B cell (primary cell): Measurements from ENCODE around the gene ARHGAP22. TPM values are rescaled to one million over a fixed set of nuclear protein-coding genes. Genes with fewer than 3 reads are reported as not detected.

Source experiments
- ATAC-seq: fragments of 200-7000 bp; cut with Tn5 transposase; one replicate; pipeline ENCODE4 v1.10.0; 2021; ENCODE audit warnings: low read depth, mild to moderate bottlenecking, moderate number of reproducible peaks, moderate library complexity
- CTCF ChIA-PET: fragments of 350-600 bp; sonication (Branson Sonifier 250); formaldehyde crosslinking; loops from one replicate; lab custom pipeline; 2021; ENCODE audit warnings: antibody characterized with exemption, inconsistent platforms; lab: Charles Lee
- POLR2A ChIA-PET: fragments of 350-600 bp; sonication (Branson Sonifier 250); formaldehyde crosslinking; loops from one replicate; lab custom pipeline; 2021; ENCODE audit warnings: antibody characterized with exemption; lab: Charles Lee
- DNase-seq: peaks from one replicate; pipeline ENCODE4 v3.0.0; 2013
- H2AFZ ChIP-seq: 2 replicates; pipeline ENCODE4 v1.6.1; 2012; ENCODE audit warnings: mild to moderate bottlenecking, low read depth, low read length; ENCODE audit not compliant: insufficient read depth, poor library complexity, severe bottlenecking
- H3K27ac ChIP-seq, 2 donors: 1 replicate in 1 of 2; 2 replicates in 1 of 2; pipeline ENCODE4 v1.5.1; 2012 to 2013; ENCODE audit warnings: low read length in 2 of 2, mild to moderate bottlenecking in 2 of 2, moderate library complexity in 1 of 2
- H3K27me3 ChIP-seq, 4 experiments: fragments of 200-600 bp in 1 of 4; sonication (generic) in 1 of 4; replicated peaks in 1 of 4; 1 replicate in 2 of 4; 2 replicates in 2 of 4; pipeline versions ENCODE4 v1.6.1 to v1.7.0; 2013 to 2016; ENCODE audit warnings: low read length in 3 of 4, mild to moderate bottlenecking in 2 of 4, mixed read lengths in 1 of 4, moderate library complexity in 1 of 4; ENCODE audit not compliant: insufficient read depth in 4 of 4, control insufficient read depth in 3 of 4; ENCODE audit errors: control extremely low read depth in 1 of 4
- H3K36me3 ChIP-seq, 2 experiments: replicated peaks in 1 of 2; 1 replicate in 1 of 2; 2 replicates in 1 of 2; pipeline versions ENCODE4 v1.6.1 to v1.7.1; 2013; ENCODE audit warnings: low read length in 1 of 2; ENCODE audit not compliant: insufficient read depth in 2 of 2, control insufficient read depth in 1 of 2; ENCODE audit errors: control extremely low read depth in 1 of 2, extremely low read depth in 1 of 2
- H3K4me1 ChIP-seq, 2 donors: fragments of 200-600 bp in 1 of 2; sonication (generic) in 1 of 2; 1 replicate in 1 of 2; 2 replicates in 1 of 2; pipeline versions ENCODE4 v1.5.1 to v1.6.1; 2013 to 2017; ENCODE audit warnings: low read length in 2 of 2; ENCODE audit not compliant: control insufficient read depth in 2 of 2, insufficient read depth in 2 of 2
- H3K4me2 ChIP-seq: replicated peaks from 2 replicates; pipeline ENCODE3; 2012; ENCODE audit warnings: mild to moderate bottlenecking, low read depth, low read length; ENCODE audit not compliant: poor library complexity, severe bottlenecking
- H3K4me3 ChIP-seq, 5 experiments: fragments of 200-600 bp in 1 of 5; sonication (generic) in 1 of 5; 1 replicate in 3 of 5; 2 replicates in 2 of 5; pipeline versions ENCODE4 v1.5.1 to v1.7.0; 2011 to 2016; ENCODE audit warnings: low read length in 4 of 5, mild to moderate bottlenecking in 4 of 5, low read depth in 2 of 5, control low read depth in 1 of 5, moderate library complexity in 1 of 5; ENCODE audit not compliant: insufficient read depth in 1 of 5; ENCODE audit errors: control extremely low read depth in 1 of 5, extremely low read depth in 1 of 5
- H3K79me2 ChIP-seq: fragments of 200-600 bp; sonication (generic); one replicate; pipeline ENCODE4 v1.6.0; 2016; ENCODE audit warnings: low read length; ENCODE audit not compliant: control insufficient read depth, insufficient read depth
- H3K9ac ChIP-seq: fragments of 200-600 bp; sonication (generic); 2 replicates; pipeline ENCODE4 v1.6.1; 2017; ENCODE audit warnings: mild to moderate bottlenecking, low read length, moderate library complexity
- H3K9me3 ChIP-seq, 3 donors: one replicate each; pipeline versions ENCODE4 v1.6.1 to v1.7.1; 2013; ENCODE audit warnings: low read length in 2 of 3; ENCODE audit not compliant: control insufficient read depth in 2 of 3, insufficient read depth in 1 of 3; ENCODE audit errors: control extremely low read depth in 1 of 3
- H4K20me1 ChIP-seq: 2 replicates; pipeline ENCODE4 v1.6.0; 2012; ENCODE audit warnings: mild to moderate bottlenecking, low read length; ENCODE audit not compliant: insufficient read depth, control insufficient read depth, poor library complexity, severe bottlenecking
- H3K27ac Mint-ChIP-seq: one replicate; pipeline ENCODE4 v1.8.0; 2021; ENCODE audit warnings: mixed read lengths
- H3K27me3 Mint-ChIP-seq: one replicate; pipeline ENCODE4 v1.8.0; 2021; ENCODE audit warnings: mixed read lengths
- H3K4me1 Mint-ChIP-seq: one replicate; pipeline ENCODE4 v1.8.0; 2021; ENCODE audit warnings: mixed read lengths
- H3K4me3 Mint-ChIP-seq: one replicate; pipeline ENCODE4 v1.8.0; 2021; ENCODE audit warnings: mixed read lengths
- H3K9me3 Mint-ChIP-seq: one replicate; pipeline ENCODE4 v1.8.0; 2022; ENCODE audit warnings: mixed read lengths; ENCODE audit not compliant: insufficient read depth
- EZH2 ChIP-seq: IDR thresholded peaks from 2 replicates; pipeline ENCODE4 v1.6.1; 2012; ENCODE audit warnings: borderline replicate concordance, low read depth, mild to moderate bottlenecking, moderate library complexity, low read length; ENCODE audit not compliant: insufficient read depth, poor library complexity, severe bottlenecking
- WGBS: methylation state at CpG from one replicate; pipeline ENCODE4 v1.1.5; 2013; ENCODE audit warnings: missing lambda C conversion rate; ENCODE audit not compliant: insufficient coverage; 5-methylcytosine and 5-hydroxymethylcytosine counted together
- intact Hi-C: fragments of 100-400 bp; cut with micrococcal nuclease; formaldehyde crosslinking; loops from one replicate; pipeline ENCODE4 v1.10.0; 2022
- polyA plus RNA-seq: library from polyadenylated mRNA; depleted of rRNA; stranded (reverse); fragments of >200 nt; gene quantifications from 2 replicates; pipeline ENCODE4 v1.2.3, GENCODE V29; 2012
- total RNA-seq, 2 donors: library from RNA; stranded (reverse); fragments of 120-200 nt in 1 of 2; gene quantifications; 1 replicate in 1 of 2; 2 replicates in 1 of 2; pipeline versions ENCODE4 v1.2.3 to v1.2.4, GENCODE V29; 2013 to 2022
- TF ChIP-seq, protein P1 (sequence below): fragments of 200-600 bp; IDR thresholded peaks from one replicate; pipeline ENCODE4 v1.8.0; 2022; ENCODE audit warnings: antibody characterized with exemption, mild to moderate bottlenecking

Gene ARHGAP22
- total and polyA plus RNA-seq, 2 donors (not counting 1 experiment from before 2014, with no cell fraction given), result 1.9 to 2.0 TPM

DNA sequence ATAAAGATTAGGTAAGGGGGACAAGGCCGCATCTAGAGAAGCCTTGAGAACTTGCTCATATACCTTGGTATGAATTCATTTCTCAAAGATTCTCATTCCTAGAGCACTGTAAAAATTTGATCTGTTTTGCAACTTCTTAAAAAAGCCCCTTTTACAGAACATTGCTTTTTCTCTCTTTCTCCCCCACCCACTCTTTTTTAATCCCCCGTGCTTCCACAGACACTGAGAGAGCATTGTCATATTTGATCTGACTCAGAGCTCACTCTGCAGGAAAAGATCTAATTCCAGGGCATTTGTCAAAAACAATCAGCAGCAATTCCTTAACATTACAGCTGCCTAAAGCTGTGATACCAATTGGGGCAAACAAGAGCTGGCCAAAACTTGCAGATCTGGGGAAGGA is 92.0 kb downstream of the ARHGAP22 start:
- peaks cover 0 to 3% (median 0%) of the 10 kb centered on the region in 4 experiments for H3K27me3 ChIP-seq
- H3K36me3 ChIP-seq, result no peaks in the 10 kb centered on the region
- intact Hi-C loops, result no loop called here
- ChIA-PET POLR2A (no interaction called here), CTCF (no interaction called here)
- Mint-ChIP-seq H3K4me1 (peaks cover 19% of the 10 kb centered on the region), H3K4me3 (no peak overlapping the region), H3K9me3 (peaks cover 2% of the 10 kb centered on the region), H3K27ac (no peak overlapping the region), H3K27me3 (no peaks in the 10 kb centered on the region)
- no peak overlapping the region for H3K4me2 ChIP-seq
- no peaks in the 10 kb centered on the region for H4K20me1 ChIP-seq
- no peaks in the 10 kb centered on the region for H3K79me2 ChIP-seq
- WGBS, result 50% methylated on average over 1 of the region's 2 CpGs
- DNase-seq (no peak), ATAC-seq (no peak)
- H2AFZ ChIP-seq, result no peak overlapping the region
- no peak overlapping the region for H3K4me3 ChIP-seq
- TF ChIP-seq, protein P1, sequence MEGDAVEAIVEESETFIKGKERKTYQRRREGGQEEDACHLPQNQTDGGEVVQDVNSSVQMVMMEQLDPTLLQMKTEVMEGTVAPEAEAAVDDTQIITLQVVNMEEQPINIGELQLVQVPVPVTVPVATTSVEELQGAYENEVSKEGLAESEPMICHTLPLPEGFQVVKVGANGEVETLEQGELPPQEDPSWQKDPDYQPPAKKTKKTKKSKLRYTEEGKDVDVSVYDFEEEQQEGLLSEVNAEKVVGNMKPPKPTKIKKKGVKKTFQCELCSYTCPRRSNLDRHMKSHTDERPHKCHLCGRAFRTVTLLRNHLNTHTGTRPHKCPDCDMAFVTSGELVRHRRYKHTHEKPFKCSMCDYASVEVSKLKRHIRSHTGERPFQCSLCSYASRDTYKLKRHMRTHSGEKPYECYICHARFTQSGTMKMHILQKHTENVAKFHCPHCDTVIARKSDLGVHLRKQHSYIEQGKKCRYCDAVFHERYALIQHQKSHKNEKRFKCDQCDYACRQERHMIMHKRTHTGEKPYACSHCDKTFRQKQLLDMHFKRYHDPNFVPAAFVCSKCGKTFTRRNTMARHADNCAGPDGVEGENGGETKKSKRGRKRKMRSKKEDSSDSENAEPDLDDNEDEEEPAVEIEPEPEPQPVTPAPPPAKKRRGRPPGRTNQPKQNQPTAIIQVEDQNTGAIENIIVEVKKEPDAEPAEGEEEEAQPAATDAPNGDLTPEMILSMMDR, result no peak
- no peak for TF ChIP-seq EZH2
- H3K4me1 ChIP-seq, result peaks cover 13 to 16% of the 10 kb centered on the region in 2 donors
- no peak overlapping the region for H3K27ac ChIP-seq
- no peak overlapping the region for H3K9ac ChIP-seq
- peaks cover 0 to 12% (median 7%) of the 10 kb centered on the region in 3 donors for H3K9me3 ChIP-seq

DNA sequence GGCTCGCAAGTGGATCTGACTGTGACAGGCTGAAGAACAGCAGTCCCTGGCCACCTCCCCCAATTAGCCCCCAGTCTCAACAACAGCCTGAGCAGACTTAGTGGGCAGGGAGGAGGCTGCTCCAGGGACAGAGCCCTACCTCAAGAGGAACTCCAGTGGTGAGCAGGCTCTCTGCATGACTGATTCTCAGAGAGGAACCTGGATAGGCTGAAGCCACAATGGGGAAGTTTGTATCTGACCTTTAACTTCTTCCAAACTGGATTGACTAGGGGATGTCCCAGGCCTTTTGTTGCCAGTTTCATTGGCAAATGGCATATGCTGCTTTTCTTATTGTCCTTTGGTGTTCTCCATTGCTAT is 93.0 kb downstream of the ARHGAP22 start:
- no peak overlapping the region for H3K9ac ChIP-seq
- no peaks in the 10 kb centered on the region for H3K36me3 ChIP-seq
- H3K4me2 ChIP-seq, result no peak overlapping the region
- Mint-ChIP-seq H3K27ac (no peak overlapping the region), H3K4me3 (no peak overlapping the region), H3K27me3 (no peaks in the 10 kb centered on the region), H3K4me1 (peaks cover 13% of the 10 kb centered on the region), H3K9me3 (peaks cover 2% of the 10 kb centered on the region)
- WGBS, result no CpG with 5 or more reads among the region's 1 CpG
- intact Hi-C loops, result no loop called here
- H3K4me1 ChIP-seq, result peaks cover 8 to 11% of the 10 kb centered on the region in 2 donors
- peaks cover 0 to 12% (median 3%) of the 10 kb centered on the region in 3 donors for H3K9me3 ChIP-seq
- DNase-seq (no peak), ATAC-seq (no peak)
- H4K20me1 ChIP-seq, result no peaks in the 10 kb centered on the region
- ChIA-PET CTCF (no interaction called here), POLR2A (no interaction called here)
- TF ChIP-seq, protein P1, result no peak
- TF ChIP-seq EZH2, result no peak
- no peak overlapping the region for H3K4me3 ChIP-seq
- no peak overlapping the region for H2AFZ ChIP-seq
- H3K27ac ChIP-seq, result no peak overlapping the region
- no peaks in the 10 kb centered on the region for H3K79me2 ChIP-seq
- H3K27me3 ChIP-seq, result peaks cover 0 to 3% (median 0%) of the 10 kb centered on the region in 4 experiments
